GM19043 (cell line): ENCODE data around the gene DPM3.
"Not testable (repeated sequence)": the region's sequence is repeated elsewhere in the genome, so short reads cannot be mapped to it uniquely, and the experiment has no call there.

Experiments
- ATAC-seq: cut with Tn5 transposase; IDR thresholded peaks from one replicate; pipeline ENCODE4 v1.9.1; 2021; ENCODE audit warnings: low read depth; ENCODE audit not compliant: unreplicated experiment

The DPM3 gene

GRCh38 chr1:155162631-155163030, 22.3 kb upstream of the DPM3 start:
- not testable (repeated sequence) for ATAC-seq

GRCh38 chr1:155160128-155160527, 19.8 kb upstream of the DPM3 start:
- ATAC-seq, result no peak

- ATAC-seq, result no peak
Observed at GRCh38 chr1:155158991-155159390, 18.7 kb upstream of the DPM3 start.

- not testable (repeated sequence) for ATAC-seq
Observed at GRCh38 chr1:155155996-155156643, 15.8 kb upstream of the DPM3 start.

- no peak for ATAC-seq
Observed at GRCh38 chr1:155145491-155145890, 5.2 kb upstream of the DPM3 start.

DNA sequence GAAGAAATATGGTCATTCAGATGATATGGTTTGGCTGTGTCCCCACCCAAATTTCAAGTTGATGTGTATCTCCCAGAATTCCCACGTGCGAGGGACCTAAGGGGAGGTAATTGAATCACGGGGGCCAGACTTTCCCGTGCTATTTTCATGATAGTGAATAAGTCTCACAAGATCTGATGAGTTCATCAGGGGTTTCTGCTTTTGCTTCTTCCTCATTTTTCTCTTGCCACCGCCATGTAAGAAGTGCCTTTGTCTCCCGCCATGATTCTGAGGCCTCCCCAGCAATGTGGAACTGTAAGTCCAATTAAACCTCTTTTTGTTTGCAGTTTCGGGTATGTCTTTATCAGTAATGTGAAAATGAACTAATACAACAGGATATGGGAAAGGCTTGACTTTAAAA, 1.4 kb upstream of the DPM3 start:
- ATAC-seq, result no peak

- no peak for ATAC-seq
Observed at GRCh38 chr1:155140630-155140953, 261 bp upstream of the DPM3 start.

DNA sequence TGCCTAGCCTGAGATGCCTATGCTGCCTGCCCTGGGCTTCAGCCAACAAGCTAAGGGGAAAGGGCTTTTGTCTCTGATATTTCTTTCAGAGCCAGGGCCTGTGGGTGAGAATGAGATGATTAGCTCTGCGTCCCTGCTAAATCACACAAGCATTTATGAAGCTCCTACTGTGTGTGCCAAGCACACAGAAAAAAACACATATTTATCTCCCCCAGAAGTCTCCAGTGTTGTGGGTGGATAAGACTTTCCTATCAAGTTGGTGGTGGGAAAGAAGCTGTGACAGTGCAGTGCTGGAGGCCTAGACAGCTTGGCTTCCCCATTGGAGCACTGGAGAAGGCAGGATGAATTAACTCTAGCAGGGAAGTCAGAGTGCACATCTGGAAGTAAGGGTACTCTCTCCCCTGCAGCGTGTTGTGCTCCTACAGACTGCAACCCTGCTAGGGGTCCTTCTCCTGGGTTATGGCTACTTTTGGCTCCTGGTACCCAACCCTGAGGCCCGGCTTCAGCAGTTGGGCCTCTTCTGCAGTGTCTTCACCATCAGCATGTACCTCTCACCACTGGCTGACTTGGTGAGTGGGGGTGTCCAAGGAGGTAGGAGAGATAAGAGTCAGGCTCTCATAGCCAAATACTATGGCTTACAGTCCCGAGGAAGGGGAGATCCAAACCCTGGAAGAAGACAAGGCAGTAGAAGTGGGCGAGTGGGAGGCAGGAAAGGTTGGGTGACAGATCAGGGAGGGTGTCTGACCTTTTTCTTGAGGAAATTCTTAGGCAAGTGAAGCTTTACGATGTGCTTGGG, 3.0 kb downstream of the DPM3 start:
- no peak for ATAC-seq

DNA sequence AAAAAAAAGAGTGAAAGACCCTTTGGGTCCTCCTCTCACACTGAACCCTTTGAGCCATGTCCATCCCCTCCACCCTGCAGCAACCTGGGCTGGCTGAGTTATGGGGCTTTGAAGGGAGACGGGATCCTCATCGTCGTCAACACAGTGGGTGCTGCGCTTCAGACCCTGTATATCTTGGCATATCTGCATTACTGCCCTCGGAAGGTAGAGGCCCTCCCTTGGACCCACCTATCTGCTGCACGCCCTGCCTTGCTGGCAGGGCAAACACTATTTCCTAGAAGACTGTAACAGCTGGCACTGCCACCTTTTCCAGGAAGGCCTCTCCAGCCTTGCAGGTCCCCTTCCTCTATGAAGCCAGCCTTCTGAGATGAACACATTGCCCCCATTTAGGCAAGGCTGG, 3.6 kb downstream of the DPM3 start:
- ATAC-seq, result no peak

GRCh38 chr1:155135415-155136028, 4.8 kb downstream of the DPM3 start, which contains the start of gene SLC50A1:
SLC50A1 (plus strand) TSS chr1:155135852; CDS start chr1:155135912, 60 bp downstream.
- ATAC-seq, result peak; percentile 73

- no peak for ATAC-seq
Observed at GRCh38 chr1:155134880-155135414, 5.4 kb downstream of the DPM3 start.

DNA sequence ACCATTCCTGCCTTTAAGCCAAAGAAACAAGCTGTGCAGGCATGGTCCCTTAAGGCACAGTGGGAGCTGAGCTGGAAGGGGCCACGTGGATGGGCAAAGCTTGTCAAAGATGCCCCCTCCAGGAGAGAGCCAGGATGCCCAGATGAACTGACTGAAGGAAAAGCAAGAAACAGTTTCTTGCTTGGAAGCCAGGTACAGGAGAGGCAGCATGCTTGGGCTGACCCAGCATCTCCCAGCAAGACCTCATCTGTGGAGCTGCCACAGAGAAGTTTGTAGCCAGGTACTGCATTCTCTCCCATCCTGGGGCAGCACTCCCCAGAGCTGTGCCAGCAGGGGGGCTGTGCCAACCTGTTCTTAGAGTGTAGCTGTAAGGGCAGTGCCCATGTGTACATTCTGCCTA, 6.0 kb downstream of the DPM3 start:
- no peak for ATAC-seq

DNA sequence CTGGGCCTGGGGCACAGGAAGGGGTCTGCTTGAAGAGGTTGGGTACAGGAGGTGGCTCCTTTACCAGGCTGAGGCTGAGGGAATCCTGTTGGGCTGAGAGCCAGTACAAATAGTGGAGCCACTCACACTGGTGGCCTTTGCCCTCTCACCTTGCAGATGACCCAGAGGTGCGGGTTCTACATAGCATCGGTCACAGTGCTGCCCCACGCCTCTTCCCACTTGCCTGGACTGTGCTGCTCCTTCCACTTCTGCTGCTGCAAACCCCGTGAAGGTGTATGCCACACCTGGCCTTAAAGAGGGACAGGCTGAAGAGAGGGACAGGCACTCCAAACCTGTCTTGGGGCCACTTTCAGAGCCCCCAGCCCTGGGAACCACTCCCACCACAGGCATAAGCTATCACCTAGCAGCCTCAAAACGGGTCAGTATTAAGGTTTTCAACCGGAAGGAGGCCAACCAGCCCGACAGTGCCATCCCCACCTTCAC, 6.5 kb downstream of the DPM3 start:
- ATAC-seq, result no peak

DNA sequence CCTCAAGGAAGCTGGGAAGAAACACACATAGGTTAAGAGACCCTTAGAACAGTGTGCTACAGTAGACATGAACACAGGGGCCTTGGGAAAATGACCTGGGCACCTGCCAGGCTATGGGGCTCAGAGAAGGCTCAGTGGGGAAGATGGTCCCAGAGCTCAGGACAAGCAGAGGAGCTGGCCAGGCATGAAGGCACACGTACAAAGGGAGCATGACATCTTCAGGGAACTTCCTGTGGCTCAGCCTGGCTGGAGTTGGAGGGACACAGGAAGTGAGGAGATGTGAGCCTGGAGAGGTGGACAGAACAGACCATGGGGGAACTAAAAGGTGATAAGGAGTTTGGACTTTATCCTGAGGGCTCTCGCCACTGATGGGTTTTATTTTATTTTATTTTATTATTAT, 8.5 kb downstream of the DPM3 start:
- ATAC-seq, result no peak

DNA sequence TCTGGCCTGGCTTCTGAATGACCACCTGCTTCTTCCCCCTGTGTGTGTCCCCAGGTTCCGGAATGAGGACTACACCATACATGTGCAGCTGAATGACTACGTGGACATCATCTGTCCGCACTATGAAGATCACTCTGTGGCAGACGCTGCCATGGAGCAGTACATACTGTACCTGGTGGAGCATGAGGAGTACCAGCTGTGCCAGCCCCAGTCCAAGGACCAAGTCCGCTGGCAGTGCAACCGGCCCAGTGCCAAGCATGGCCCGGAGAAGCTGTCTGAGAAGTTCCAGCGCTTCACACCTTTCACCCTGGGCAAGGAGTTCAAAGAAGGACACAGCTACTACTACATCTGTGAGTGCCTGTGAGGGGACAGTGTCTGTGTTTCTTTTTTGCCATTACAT, 9.0 kb downstream of the DPM3 start:
- no peak for ATAC-seq

DNA sequence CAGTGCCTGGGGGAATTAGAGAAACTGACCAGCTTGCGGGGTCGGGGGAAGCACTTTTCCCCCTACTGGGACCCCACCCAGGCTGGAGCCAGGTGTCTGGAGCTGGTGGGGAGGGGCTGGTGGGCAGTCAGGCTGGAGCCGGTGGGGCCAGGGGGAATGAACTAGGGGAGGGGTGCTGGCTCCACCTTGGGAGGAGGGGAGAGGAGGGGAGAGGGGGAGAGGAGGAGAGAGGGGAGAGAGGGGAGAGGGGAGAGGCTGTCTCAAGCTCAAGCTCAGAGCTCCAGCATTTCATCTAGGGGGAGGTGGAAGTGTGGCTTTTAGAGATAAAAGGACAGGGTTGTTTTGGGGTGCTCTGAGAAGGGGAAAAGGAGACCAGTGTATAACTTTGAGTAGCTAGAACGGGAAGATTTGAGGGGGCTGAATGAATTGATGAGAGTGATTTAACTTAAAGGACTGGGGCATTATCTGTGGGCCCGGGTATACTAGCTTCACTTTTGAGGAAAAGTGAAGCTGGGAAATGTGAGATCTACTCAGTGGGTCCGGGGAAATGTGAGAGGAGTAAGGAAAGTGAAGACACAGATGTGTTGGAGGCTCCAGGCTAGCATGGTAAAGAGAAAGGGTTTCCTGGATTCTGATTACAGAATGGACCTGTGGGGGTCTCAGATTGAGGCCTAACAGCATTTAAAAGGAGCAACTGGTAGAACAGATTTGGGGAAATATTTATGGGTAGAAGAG, 9.9 kb downstream of the DPM3 start:
- ATAC-seq, result no peak

DNA sequence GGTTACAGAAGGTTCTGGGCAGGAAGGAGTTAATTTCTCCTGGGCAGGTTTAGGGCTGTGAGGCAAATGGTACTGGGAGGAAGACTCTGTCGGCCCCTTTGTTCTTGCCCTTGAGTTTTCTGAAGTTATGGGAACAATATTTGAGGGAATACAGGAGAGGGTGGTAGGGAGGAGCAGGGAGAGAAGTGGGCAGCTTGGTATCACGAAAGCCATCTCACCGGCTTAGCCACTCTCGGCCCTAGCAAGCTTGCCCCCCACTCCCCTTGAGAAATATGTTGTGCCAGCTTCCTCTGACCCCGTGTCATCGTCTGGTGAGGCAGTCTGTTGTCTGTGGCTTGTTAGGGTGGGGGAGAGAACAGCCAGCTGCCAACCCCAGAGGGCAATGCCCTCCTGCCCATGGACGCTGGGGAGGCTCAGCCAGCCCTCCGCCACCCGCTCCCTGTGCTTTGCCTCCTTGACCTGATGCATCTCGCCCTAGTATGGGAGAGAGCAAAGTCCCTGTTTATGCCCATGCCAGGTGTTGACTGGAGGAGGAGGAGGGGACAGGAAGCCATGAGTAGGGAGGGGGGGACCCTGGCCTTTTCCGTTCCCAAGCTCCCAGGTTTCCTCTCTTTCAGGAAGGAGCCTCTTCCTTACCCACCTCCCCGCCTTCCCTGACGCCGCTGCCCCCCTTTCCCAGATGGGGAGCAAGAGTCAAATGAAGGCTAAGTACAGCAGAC, 11.4 kb downstream of the DPM3 start:
- no peak for ATAC-seq

- no peak for ATAC-seq
Observed at GRCh38 chr1:155127967-155128754, 12.2 kb downstream of the DPM3 start.
